Chondrocyte (in vitro differentiated cells): ENCODE results near the gene IL25. TPM values are rescaled to one million over a fixed set of nuclear protein-coding genes. Genes with fewer than 3 reads are reported as not detected.

Source experiments
- DNase-seq: peaks from one replicate; pipeline ENCODE4 v3.0.0; 2021; ENCODE audit warnings: mixed read lengths, low spot score
- H3K27ac Mint-ChIP-seq: one replicate; pipeline ENCODE4 v1.8.0; 2021; ENCODE audit warnings: mild to moderate bottlenecking, moderate library complexity, mixed read lengths; ENCODE audit not compliant: unreplicated experiment
- H3K27me3 Mint-ChIP-seq: 2 replicates; pipeline ENCODE4 v1.8.0; 2021; ENCODE audit warnings: low read depth, mixed read lengths
- H3K36me3 Mint-ChIP-seq: 2 replicates; pipeline ENCODE4 v1.8.0; 2021; ENCODE audit warnings: low read depth, mixed read lengths
- H3K4me1 Mint-ChIP-seq: 2 replicates; pipeline ENCODE4 v1.8.0; 2021; ENCODE audit warnings: low read depth, mild to moderate bottlenecking, mixed read lengths
- H3K4me3 Mint-ChIP-seq: one replicate; pipeline ENCODE4 v1.8.0; 2021; ENCODE audit warnings: mild to moderate bottlenecking, moderate library complexity, mixed read lengths; ENCODE audit not compliant: unreplicated experiment
- H3K9me3 Mint-ChIP-seq: 2 replicates; pipeline ENCODE4 v1.8.0; 2021; ENCODE audit warnings: low read depth, mixed read lengths
- total RNA-seq: library from RNA; stranded (reverse); gene quantifications from 3 replicates; pipeline ENCODE4 v1.2.1, GENCODE V29; 2021
- TF ChIP-seq, protein P1 (sequence below): fragments of 200-600 bp; sonication (generic); IDR thresholded peaks from 2 replicates; pipeline ENCODE4 v1.5.0; 2021; ENCODE audit warnings: antibody characterized with exemption, mild to moderate bottlenecking, moderate library complexity

Gene IL25
- total RNA-seq, 1 donor from 2014 or later: not detected

DNA sequence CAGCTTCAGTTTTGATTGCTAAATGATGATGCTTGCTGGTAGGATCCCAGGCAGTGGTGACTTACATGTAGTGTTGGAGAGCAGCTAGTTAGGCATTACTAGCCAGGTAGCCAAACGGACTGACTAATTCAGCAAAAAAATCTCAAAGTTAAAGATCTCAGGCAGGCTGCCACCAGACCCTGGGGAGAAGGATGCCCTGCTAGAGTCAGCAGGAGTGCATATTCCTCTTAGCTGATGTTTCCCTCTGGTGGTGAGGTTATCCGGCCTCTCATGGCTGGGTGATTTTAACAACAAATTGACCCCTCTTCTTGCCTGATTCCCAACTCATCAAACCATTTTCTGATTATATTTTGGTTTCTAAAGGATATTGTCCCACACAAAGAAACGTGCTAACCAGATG is 10.4 kb upstream of the IL25 start:
- Mint-ChIP-seq H3K4me3 (no peak overlapping the region), H3K27me3 (no peaks in the 10 kb centered on the region), H3K27ac (no peak overlapping the region), H3K9me3 (no peaks in the 10 kb centered on the region), H3K36me3 (peaks cover 11% of the 10 kb centered on the region), H3K4me1 (peaks cover 28% of the 10 kb centered on the region)
- TF ChIP-seq, protein P1, sequence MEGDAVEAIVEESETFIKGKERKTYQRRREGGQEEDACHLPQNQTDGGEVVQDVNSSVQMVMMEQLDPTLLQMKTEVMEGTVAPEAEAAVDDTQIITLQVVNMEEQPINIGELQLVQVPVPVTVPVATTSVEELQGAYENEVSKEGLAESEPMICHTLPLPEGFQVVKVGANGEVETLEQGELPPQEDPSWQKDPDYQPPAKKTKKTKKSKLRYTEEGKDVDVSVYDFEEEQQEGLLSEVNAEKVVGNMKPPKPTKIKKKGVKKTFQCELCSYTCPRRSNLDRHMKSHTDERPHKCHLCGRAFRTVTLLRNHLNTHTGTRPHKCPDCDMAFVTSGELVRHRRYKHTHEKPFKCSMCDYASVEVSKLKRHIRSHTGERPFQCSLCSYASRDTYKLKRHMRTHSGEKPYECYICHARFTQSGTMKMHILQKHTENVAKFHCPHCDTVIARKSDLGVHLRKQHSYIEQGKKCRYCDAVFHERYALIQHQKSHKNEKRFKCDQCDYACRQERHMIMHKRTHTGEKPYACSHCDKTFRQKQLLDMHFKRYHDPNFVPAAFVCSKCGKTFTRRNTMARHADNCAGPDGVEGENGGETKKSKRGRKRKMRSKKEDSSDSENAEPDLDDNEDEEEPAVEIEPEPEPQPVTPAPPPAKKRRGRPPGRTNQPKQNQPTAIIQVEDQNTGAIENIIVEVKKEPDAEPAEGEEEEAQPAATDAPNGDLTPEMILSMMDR: peak; percentile 44
- no peak for DNase-seq

DNA sequence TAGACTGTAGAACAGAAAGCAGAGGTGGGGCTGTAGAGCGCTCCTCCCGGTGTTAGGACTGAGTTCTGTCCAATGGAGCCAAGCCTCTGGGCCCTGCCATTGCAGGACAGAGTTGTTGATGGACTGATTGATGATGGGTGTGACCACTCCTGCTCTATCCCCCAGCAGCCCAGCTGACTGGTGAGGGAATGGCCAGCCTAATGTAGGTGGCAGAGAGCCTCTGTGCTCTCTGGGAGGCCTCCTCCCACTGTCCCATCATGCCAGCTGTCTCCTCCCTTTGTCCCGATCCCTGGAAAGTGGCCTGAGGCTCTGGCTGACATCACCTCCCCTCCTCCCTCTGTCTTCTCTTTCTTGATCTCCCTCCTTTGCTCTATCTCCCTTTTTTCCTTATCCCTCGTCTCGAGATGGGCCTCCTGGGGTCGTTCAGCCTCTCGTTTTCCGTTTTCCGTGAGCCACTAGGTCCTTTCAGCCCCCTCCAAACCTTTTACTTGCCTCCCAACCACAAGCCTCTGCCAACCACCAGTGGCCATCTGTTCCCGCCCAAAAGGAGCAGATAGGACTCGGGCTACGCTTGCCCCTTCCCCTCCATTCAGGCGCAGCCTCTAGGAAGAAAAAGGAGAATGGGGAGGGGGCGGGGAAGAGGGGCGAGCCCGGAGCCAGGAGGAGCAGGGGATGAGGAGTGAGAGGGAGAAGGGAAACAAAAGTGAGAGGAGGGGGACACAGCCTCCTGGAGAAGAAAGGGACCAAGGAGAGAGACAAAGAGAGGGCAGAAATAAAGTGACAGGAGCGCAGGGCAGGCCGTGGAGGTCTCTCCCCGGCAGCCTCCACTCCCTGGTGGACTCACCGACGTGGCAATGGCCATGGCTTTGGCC is 8.2 kb upstream of the IL25 start:
- DNase-seq: no peak
- H3K4me3 Mint-ChIP-seq: peak overlapping the region; percentile 93
- H3K9me3 Mint-ChIP-seq: no peaks in the 10 kb centered on the region
- H3K4me1 Mint-ChIP-seq: peaks cover 28% of the 10 kb centered on the region
- peaks cover 2% of the 10 kb centered on the region for H3K27me3 Mint-ChIP-seq
- peaks cover 8% of the 10 kb centered on the region for H3K36me3 Mint-ChIP-seq
- TF ChIP-seq, protein P1: no peak
- H3K27ac Mint-ChIP-seq: peak overlapping the region; percentile 97

DNA sequence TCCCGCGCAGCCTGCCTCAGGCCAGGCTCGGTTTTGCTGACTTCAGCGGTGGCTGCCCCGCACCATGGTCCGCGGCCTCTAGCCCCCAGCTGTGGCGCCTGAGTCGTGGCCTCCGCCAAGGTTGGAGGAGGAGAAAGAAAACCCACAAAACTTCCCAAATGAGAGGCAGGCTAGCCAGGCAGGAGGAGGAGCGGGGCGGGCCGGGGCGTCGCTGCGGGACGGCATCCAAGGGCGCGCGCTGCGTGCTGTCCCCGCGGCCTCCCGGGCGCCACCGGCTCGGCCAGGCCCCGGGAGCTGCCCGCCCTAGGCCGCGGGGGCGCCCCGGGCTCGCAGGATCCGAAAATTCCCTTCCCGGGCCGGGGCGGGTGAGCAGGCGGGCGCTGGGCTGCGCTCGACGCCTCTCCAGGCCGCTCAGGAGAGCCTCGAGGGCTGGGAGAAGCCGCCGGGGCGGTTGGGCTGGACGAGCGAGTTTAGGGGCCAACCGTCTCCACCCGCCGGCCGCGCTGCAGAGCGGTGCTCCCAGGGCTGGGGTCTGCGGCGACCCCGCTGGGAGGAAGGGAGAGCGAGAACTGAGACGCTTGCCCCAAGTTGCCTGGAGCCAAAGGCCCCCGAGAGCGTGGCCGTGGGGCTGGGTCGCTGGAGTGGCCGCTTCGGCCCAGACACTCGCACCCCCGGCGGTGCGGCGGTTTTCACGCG is 7.4 kb upstream of the IL25 start, which contains the start of gene EFS:
Gene EFS (minus strand): TSS at position 137 of the 696 bp plus-strand sequence. CDS start 147 bp downstream, outside the sequence.
- Mint-ChIP-seq H3K4me3 (peak within 1 kb of the TSS; percentile 93), H3K27me3 (peaks cover 2% of the 10 kb centered on the region), H3K4me1 (peaks cover 28% of the 10 kb centered on the region), H3K27ac (peak within 1 kb of the TSS; percentile 97), H3K36me3 (peaks cover 8% of the 10 kb centered on the region), H3K9me3 (no peaks in the 10 kb centered on the region)
- no peak for DNase-seq
- TF ChIP-seq, protein P1: no peak

DNA sequence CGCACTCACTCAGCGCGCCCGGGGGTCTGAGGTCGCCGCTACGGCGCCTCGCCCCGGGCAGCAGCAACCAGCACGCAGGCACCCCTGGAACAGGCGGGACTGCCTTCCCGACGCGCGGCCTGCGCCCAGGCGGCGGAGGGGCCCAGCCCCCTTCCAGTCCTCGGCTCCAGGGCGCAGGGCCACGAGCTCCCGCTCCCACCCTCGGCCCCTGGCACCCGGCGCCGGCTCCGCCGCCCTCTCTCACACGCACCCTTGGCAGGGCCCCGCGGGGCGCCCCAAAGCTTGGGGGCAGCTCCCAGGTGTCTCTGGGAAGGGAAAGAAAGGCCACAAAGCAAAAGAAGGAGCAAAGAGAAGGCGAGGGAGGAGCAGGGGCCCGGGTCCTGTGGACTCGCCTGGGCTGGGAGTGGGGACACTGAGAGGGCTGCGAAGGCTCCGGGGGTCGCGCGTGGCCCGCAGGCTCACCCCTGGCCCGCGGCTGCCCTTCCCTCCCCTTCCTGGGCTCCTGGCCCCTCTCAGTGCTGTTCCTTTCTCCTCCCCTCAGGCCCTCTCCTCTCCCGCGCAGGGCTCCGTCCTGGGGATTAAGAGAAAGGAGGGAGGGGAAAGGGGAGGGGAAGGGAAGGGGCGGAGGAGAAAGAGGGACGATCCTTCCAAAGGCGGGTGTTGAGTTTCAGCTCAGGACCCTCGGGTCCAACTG is 6.7 kb upstream of the IL25 start:
- Mint-ChIP-seq H3K9me3 (no peaks in the 10 kb centered on the region), H3K27ac (no peak overlapping the region), H3K4me3 (peak overlapping the region; percentile 67), H3K36me3 (peaks cover 5% of the 10 kb centered on the region), H3K4me1 (peaks cover 28% of the 10 kb centered on the region), H3K27me3 (peaks cover 2% of the 10 kb centered on the region)
- TF ChIP-seq, protein P1: no peak
- DNase-seq: no peak

DNA sequence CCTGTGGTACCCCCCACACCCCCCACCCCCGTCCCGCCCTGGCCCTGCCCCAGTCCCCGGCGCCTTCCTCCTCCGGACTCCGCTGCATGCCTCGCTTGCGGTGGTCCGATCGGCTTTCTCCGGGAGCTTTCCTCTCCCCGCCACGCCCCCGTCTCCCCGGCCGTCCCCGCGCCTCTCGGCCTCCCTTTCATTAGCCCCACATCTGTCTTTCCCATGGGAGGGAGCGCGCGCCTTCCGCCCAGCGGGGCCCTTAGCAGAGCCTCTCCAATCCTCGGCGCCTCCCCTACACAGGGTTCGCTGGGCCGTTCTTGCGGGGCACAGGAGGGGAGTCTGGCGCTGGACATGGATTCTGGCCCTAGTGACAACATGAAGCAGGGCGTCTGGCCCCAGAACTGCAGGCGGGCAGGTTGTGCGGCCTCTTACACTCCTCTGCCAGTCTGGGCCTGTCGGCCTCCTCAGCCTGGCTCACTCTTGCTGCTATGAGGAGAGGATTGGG is 6.1 kb upstream of the IL25 start:
- peaks cover 7% of the 10 kb centered on the region for H3K27me3 Mint-ChIP-seq

More for the DNA sequence above, 6.1 kb upstream of the IL25 start:
- H3K4me3 Mint-ChIP-seq: peak overlapping the region; percentile 67
- H3K4me1 Mint-ChIP-seq: peaks cover 23% of the 10 kb centered on the region
- no peak for DNase-seq
- H3K36me3 Mint-ChIP-seq: peaks cover 1% of the 10 kb centered on the region
- no peaks in the 10 kb centered on the region for H3K9me3 Mint-ChIP-seq
- H3K27ac Mint-ChIP-seq: peak overlapping the region; percentile 78
- TF ChIP-seq, protein P1: peak; percentile 17
